Measurements from ENCODE around the gene NACA.

DNA sequence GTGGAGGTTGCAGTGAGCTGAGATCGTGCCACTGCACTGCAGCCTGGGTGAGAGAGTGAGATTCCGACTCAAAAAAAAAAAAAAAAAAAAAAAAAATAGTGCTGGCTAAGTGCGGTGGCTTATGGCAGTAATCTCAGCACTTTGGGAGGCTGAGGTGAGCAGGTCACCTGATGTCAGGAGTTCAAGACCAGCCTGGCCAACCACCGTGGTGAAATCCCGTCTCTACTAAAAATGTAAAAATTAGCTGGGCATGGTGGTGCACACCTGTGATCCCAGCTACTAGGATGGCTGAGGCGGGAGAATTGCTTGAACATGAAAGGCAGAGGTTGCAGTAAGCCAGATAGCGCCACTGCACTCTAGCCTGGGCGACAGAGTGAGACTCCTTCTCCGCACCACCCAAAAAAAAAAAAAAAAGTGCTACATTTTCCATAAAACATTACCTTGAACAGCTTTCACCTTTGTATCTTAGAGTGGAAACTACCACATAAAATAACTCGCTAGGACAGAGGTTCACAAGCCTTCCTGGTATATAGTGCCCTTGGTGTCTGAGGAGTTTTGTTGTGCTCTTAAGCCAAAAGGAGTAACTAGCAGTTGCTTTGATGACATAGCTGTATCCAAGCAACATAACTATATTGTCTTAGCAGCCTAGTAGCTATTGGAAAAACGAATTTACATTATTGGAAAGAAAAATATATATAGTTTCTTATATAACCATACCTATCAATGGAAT lies 48.1 kb downstream of the NACA start:
- TF ChIP-seq EZH2 (IDR thresholded peaks at IDR 0.05; ENCODE audit: insufficient read depth, poor library complexity, severe bottlenecking) (no peak), EZH2phosphoT487 (IDR thresholded peaks at IDR 0.05; ENCODE audit: insufficient read depth, low read depth) (no peak)

Measured in GM23248 (cell line).